Fibroblast of villous mesenchyme (primary cell): ENCODE results near the gene ENPEP. TPM values are rescaled to one million over a fixed set of nuclear protein-coding genes. Genes with fewer than 3 reads are reported as not detected.
"Not testable (repeated sequence)": the region's sequence is repeated elsewhere in the genome, so short reads cannot be mapped to it uniquely, and the experiment has no call there.

Source experiments
- DNase-seq: peaks from one replicate; pipeline ENCODE4 v3.0.0-alpha.2; 2010; ENCODE audit warnings: low read depth
- H3K4me3 ChIP-seq: 2 replicates; pipeline ENCODE4 v1.5.1; 2011; ENCODE audit warnings: low read depth, mild to moderate bottlenecking, low read length
- CTCF ChIP-seq: IDR thresholded peaks from 2 replicates; pipeline ENCODE4 v1.5.1; 2012; ENCODE audit warnings: low read depth, mild to moderate bottlenecking, low read length; ENCODE audit not compliant: insufficient read depth
- total RNA-seq: library from RNA; depleted of rRNA; stranded (reverse); fragments of >200 nt; gene quantifications from 2 replicates; pipeline ENCODE4 v1.2.3, GENCODE V29; 2012

The ENPEP gene
- total RNA-seq, 1 donor = 0.43 TPM

GRCh38 chr4:110454441-110454840 lies 21.5 kb upstream of the ENPEP start:
- no peak overlapping the region for H3K4me3 ChIP-seq
- no peak for DNase-seq
- TF ChIP-seq CTCF = no peak

- H3K4me3 ChIP-seq = no peak overlapping the region
- DNase-seq = no peak
- TF ChIP-seq CTCF = no peak
Measured at GRCh38 chr4:110458494-110459266, 17.3 kb upstream of the ENPEP start.

GRCh38 chr4:110460074-110460746 lies 15.7 kb upstream of the ENPEP start:
- H3K4me3 ChIP-seq = no peak overlapping the region
- no peak for TF ChIP-seq CTCF
- DNase-seq = no peak

- H3K4me3 ChIP-seq = no peak overlapping the region
- no peak for DNase-seq
- no peak for TF ChIP-seq CTCF
Measured at GRCh38 chr4:110467400-110467799, 8.6 kb upstream of the ENPEP start.

- DNase-seq = no peak
- TF ChIP-seq CTCF = no peak
- no peak overlapping the region for H3K4me3 ChIP-seq
Measured at GRCh38 chr4:110472583-110473329, 3.2 kb upstream of the ENPEP start.

GRCh38 chr4:110474481-110474880 lies 1.5 kb upstream of the ENPEP start:
- no peak for TF ChIP-seq CTCF
- no peak overlapping the region for H3K4me3 ChIP-seq
- no peak for DNase-seq

- not testable (repeated sequence) for DNase-seq, H3K4me3 ChIP-seq
Measured at GRCh38 chr4:110475080-110475479, 875 bp upstream of the ENPEP start.
